K562 (cell line): Measurements from ENCODE around the gene GPRIN1.

Source experiments
- MTA2 ChIP-seq: fragments of 450-650 bp; IDR thresholded peaks from 2 replicates; pipeline ENCODE4 v1.6.1; 2016; ENCODE audit warnings: low read depth
- SOX6 ChIP-seq: fragments of 450-650 bp; IDR thresholded peaks from 2 replicates; pipeline ENCODE4 v1.6.1; 2014; ENCODE audit warnings: mild to moderate bottlenecking
- TF ChIP-seq, protein P1 (sequence below): fragments of 450-650 bp; IDR thresholded peaks from 2 replicates; pipeline ENCODE4 v1.7.0; 2016; ENCODE audit warnings: borderline replicate concordance
- TF ChIP-seq, protein P2 (sequence below): sonication (generic); formaldehyde crosslinking; IDR thresholded peaks from 2 replicates; pipeline ENCODE4 v1.8.1; 2022; ENCODE audit warnings: missing genetic modification reagents

DNA sequence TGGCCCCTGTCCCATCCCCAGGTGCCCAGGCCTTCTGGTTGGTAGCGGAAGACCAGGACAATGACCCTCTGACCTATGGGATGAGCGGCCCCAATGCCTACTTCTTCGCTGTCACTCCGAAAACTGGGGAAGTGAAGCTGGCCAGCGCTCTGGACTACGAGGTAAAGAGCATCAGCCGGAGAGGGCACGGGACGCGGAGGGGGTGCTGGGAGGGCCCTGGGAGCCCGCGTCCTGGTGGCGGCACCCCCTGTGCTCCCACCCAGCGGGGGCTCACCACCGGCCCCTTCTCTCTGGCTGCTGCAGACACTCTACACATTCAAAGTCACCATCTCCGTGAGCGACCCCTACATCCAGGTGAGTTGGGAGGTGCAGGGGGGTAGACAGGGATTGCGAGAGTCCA is 41.3 kb downstream of the GPRIN1 start:
- TF ChIP-seq, protein P1, sequence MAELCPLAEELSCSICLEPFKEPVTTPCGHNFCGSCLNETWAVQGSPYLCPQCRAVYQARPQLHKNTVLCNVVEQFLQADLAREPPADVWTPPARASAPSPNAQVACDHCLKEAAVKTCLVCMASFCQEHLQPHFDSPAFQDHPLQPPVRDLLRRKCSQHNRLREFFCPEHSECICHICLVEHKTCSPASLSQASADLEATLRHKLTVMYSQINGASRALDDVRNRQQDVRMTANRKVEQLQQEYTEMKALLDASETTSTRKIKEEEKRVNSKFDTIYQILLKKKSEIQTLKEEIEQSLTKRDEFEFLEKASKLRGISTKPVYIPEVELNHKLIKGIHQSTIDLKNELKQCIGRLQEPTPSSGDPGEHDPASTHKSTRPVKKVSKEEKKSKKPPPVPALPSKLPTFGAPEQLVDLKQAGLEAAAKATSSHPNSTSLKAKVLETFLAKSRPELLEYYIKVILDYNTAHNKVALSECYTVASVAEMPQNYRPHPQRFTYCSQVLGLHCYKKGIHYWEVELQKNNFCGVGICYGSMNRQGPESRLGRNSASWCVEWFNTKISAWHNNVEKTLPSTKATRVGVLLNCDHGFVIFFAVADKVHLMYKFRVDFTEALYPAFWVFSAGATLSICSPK: no peak
- TF ChIP-seq, protein P2, sequence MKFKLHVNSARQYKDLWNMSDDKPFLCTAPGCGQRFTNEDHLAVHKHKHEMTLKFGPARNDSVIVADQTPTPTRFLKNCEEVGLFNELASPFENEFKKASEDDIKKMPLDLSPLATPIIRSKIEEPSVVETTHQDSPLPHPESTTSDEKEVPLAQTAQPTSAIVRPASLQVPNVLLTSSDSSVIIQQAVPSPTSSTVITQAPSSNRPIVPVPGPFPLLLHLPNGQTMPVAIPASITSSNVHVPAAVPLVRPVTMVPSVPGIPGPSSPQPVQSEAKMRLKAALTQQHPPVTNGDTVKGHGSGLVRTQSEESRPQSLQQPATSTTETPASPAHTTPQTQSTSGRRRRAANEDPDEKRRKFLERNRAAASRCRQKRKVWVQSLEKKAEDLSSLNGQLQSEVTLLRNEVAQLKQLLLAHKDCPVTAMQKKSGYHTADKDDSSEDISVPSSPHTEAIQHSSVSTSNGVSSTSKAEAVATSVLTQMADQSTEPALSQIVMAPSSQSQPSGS (CRISPR knock-in tag): no peak
- TF ChIP-seq MTA2: no peak
- no peak for TF ChIP-seq SOX6
